Measurements from ENCODE around the gene SGSH.

Gene SGSH

DNA sequence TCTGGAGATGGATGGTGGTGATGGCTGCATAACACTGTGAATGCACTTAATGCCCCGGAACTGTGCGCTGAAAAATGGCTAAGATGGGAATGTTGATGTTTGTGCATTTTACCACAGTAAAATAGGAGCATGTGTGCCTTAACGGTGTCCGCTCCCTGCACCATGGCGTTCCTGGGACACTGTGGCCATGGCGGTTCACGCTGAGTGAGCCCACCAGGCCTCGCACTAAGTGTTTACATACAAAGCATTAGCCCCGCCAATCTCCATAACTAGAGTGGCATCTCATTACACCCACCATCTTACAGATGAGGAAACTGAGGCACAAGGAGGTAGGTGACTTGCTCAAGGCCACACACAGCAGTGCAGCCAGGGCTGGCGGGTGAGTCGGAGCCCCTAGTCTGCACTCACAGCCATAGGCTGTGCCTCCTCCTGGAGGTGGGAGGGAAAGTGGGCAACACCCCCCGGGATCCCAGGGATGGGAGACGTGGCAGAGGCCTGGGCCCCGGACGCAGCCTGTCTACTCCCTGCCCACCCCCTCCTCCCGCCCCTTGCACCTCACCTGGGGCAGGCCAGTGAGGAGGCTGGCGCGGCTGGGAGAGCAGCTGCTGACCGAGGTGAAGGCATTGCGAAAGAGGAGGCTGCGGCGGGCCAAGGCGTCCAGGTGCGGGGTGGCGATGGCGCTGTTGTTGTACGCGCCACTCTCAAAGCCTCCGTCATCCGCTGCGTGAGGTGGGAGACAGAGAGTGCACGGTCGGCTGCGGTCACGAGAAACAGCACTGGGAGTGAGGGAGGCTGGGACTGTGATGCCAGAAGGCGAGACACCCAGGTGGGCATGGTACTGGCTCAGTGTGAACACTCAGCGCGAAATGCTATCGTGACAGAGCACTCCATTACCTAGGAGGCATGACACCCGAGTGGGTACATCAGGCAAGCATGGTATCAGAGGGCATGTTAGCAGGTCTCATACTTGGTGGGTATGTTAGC lies 3.4 kb downstream of the SGSH start:
- TF ChIP-seq, protein P1, sequence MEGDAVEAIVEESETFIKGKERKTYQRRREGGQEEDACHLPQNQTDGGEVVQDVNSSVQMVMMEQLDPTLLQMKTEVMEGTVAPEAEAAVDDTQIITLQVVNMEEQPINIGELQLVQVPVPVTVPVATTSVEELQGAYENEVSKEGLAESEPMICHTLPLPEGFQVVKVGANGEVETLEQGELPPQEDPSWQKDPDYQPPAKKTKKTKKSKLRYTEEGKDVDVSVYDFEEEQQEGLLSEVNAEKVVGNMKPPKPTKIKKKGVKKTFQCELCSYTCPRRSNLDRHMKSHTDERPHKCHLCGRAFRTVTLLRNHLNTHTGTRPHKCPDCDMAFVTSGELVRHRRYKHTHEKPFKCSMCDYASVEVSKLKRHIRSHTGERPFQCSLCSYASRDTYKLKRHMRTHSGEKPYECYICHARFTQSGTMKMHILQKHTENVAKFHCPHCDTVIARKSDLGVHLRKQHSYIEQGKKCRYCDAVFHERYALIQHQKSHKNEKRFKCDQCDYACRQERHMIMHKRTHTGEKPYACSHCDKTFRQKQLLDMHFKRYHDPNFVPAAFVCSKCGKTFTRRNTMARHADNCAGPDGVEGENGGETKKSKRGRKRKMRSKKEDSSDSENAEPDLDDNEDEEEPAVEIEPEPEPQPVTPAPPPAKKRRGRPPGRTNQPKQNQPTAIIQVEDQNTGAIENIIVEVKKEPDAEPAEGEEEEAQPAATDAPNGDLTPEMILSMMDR (IDR thresholded peaks at IDR 0.05; ENCODE audit: low read length, missing control alignments), result no peak
- H3K4me3 ChIP-seq (replicated peaks; ENCODE audit: low read depth, low read length), result no peak overlapping the region
- DNase-seq (ENCODE audit: low read depth), result no peak

- no peak overlapping the region for H3K4me3 ChIP-seq (replicated peaks; ENCODE audit: low read depth, low read length)
- TF ChIP-seq, protein P1 (IDR thresholded peaks at IDR 0.05; ENCODE audit: low read length, missing control alignments), result no peak
- DNase-seq (ENCODE audit: low read depth), result no peak
Observed at GRCh38 chr17:80214878-80215210, 5.3 kb downstream of the SGSH start.

GRCh38 chr17:80214012-80214877 lies 5.9 kb downstream of the SGSH start:
- no peak overlapping the region for H3K4me3 ChIP-seq (replicated peaks; ENCODE audit: low read depth, low read length)
- TF ChIP-seq, protein P1 (IDR thresholded peaks at IDR 0.05; ENCODE audit: low read length, missing control alignments), result no peak
- DNase-seq (ENCODE audit: low read depth), result no peak

DNA sequence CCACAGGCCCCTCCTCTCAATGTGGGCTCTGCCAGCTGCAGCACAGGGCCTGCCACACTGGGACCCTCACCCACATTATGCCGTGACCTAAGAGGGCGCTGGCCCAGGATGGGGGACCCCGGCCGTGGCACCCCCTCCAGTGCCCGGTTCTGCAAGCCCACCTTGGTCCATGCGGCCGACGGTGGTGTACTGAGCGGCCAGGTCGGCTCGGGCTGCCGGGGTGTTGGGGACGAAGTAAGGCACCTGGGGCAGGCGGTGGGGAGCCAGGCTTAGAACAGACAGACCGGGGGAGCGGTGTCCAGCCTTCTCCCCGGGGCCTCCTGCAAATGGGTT lies 6.5 kb downstream of the SGSH start:
- no peak overlapping the region for H3K4me3 ChIP-seq (replicated peaks; ENCODE audit: low read depth, low read length)
- TF ChIP-seq, protein P1 (IDR thresholded peaks at IDR 0.05; ENCODE audit: low read length, missing control alignments), result no peak
- DNase-seq (ENCODE audit: low read depth), result no peak

DNA sequence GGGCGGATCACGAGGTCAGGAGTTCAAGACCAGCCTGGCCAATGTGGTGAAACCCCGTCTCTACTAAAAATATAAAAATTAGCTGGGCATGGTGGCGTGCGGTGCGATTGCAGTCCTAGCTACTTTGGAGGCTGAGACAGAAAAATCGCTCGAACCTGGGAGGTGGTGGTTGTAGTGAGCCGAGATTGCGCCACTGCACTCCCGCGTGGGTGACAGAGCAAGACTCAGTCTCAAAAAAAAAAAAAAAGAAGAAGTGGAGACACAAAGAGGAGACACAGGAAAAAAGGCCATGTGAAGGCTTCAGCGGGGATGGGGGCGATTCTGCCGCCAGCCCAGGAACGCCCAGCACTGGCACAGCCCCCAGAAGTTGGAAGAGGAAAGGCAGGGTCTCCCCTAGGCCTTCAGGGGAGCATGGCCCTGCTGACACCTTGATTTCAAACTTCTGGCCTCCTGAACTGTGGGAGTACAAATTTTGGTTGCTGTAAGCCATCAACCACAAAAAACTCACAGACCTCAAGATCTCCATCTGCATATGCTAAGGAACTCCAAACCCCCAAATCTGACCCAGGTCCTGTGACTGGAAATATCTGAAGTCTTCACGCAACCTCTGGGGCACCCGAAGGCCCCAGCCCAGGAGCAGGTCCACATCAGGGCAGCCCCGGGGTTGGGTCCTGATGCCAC lies 7.0 kb downstream of the SGSH start:
- no peak overlapping the region for H3K4me3 ChIP-seq (replicated peaks; ENCODE audit: low read depth, low read length)
- DNase-seq (ENCODE audit: low read depth), result no peak

DNA sequence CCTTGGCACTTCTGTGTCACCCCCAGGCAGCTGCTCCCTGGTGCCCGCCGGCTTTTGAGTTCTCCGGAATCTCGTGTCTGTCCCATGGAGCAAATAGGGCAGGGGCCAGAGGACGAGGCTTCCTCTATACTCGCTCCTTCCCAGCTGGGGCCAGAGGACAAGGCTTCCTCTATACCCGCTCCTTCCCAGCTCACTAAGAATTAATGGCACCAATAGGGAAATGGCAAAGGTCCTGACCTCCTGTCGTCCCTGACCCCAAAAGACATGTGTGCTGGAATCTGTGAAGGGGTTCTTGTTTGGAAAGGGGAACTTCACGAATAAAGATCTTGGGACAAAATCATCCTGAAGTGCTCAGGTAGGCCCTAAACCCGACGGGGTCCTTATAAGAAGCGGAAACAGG lies 7.6 kb downstream of the SGSH start:
- no peak overlapping the region for H3K4me3 ChIP-seq (replicated peaks; ENCODE audit: low read depth, low read length)
- TF ChIP-seq, protein P1 (IDR thresholded peaks at IDR 0.05; ENCODE audit: low read length, missing control alignments), result no peak
- DNase-seq (ENCODE audit: low read depth), result no peak

More for the DNA sequence above, 7.0 kb downstream of the SGSH start:
- TF ChIP-seq, protein P1 (IDR thresholded peaks at IDR 0.05; ENCODE audit: low read length, missing control alignments), result no peak

All from fibroblast of pulmonary artery (primary cell).